Ectodermal cell (in vitro differentiated cells): ENCODE data around the gene MPP1. TPM values are rescaled to one million over a fixed set of nuclear protein-coding genes. Genes with fewer than 3 reads are reported as not detected.

Experiments
- H3K27ac ChIP-seq: 2 replicates; pipeline ENCODE4 v1.7.0; 2013; ENCODE audit warnings: mild to moderate bottlenecking, low read depth, low read length; ENCODE audit not compliant: insufficient read depth, poor library complexity, severe bottlenecking
- H3K27me3 ChIP-seq: 2 replicates; pipeline ENCODE4 v1.7.0; 2013; ENCODE audit warnings: mild to moderate bottlenecking, low read length; ENCODE audit not compliant: insufficient read depth, control insufficient read depth, poor library complexity, severe bottlenecking
- H3K36me3 ChIP-seq: one replicate; pipeline ENCODE4 v1.7.0; 2013; ENCODE audit warnings: low read length; ENCODE audit not compliant: control insufficient read depth, insufficient read depth
- H3K4me1 ChIP-seq: one replicate; pipeline ENCODE4 v1.7.0; 2013; ENCODE audit warnings: low read length; ENCODE audit not compliant: control insufficient read depth, insufficient read depth
- H3K4me3 ChIP-seq: 2 replicates; pipeline ENCODE4 v1.7.0; 2013; ENCODE audit warnings: low read depth, low read length, control low read depth; ENCODE audit not compliant: insufficient read depth
- H3K9me3 ChIP-seq: 2 replicates; pipeline ENCODE4 v1.7.0; 2013; ENCODE audit warnings: mild to moderate bottlenecking, low read length, moderate library complexity; ENCODE audit not compliant: control insufficient read depth
- WGBS, 2 experiments: methylation state at CpG; one replicate each; pipeline ENCODE4 v1.1.7; 2013; ENCODE audit warnings: missing lambda C conversion rate in 2 of 2; 5-methylcytosine and 5-hydroxymethylcytosine counted together
- polyA plus RNA-seq, 4 experiments: library from polyadenylated mRNA; stranded (reverse); fragments of 50-300 nt; gene quantifications; one replicate each; pipeline ENCODE4 v1.2.3, GENCODE V29; 2013

The MPP1 gene
- 0.83 TPM for polyA plus RNA-seq (2013, experiment 1 of 4)
- 0.94 TPM for polyA plus RNA-seq (2013, experiment 2 of 4)
- polyA plus RNA-seq (2013, experiment 3 of 4): 1.3 TPM
- polyA plus RNA-seq (2013, experiment 4 of 4): 2.4 TPM

- no peaks in the 10 kb centered on the region for H3K9me3 ChIP-seq
- H3K27me3 ChIP-seq: peaks cover 75% of the 10 kb centered on the region
- H3K4me3 ChIP-seq: peak within 1 kb of the TSS; percentile 25
- H3K27ac ChIP-seq: no peak within 1 kb of the TSS
- no peaks in the 10 kb centered on the region for H3K4me1 ChIP-seq
- 2 to 3% methylated on average over 65 of the region's 65 CpGs for WGBS, 2 experiments
- no peaks in the 10 kb centered on the region for H3K36me3 ChIP-seq
Observed at GRCh38 chrX:154804957-154805695, at the start of gene MPP1. TSS of gene MPP1 (minus strand) at chrX:154805485. CDS start at chrX:154805373, 112 bp downstream.

- Histone ChIP-seq H3K27me3 (no peaks in the 10 kb centered on the region), H3K4me3 (no peak overlapping the region), H3K4me1 (no peaks in the 10 kb centered on the region), H3K36me3 (no peaks in the 10 kb centered on the region), H3K9me3 (no peaks in the 10 kb centered on the region), H3K27ac (no peak overlapping the region)
- WGBS, 2 experiments: 100% methylated on average over 1 of the region's 1 CpG; no CpG with 5 or more reads in 1 of the 2 experiments
Observed at GRCh38 chrX:154850957-154851611, 45.8 kb upstream of the MPP1 start.

GRCh38 chrX:154840856-154841255, 35.6 kb upstream of the MPP1 start:
- H3K27ac ChIP-seq: no peak overlapping the region
- H3K27me3 ChIP-seq: no peaks in the 10 kb centered on the region
- no CpG with 5 or more reads among the region's 2 CpGs for WGBS, 2 experiments
- no peaks in the 10 kb centered on the region for H3K4me1 ChIP-seq
- no peak overlapping the region for H3K4me3 ChIP-seq
- H3K36me3 ChIP-seq: no peaks in the 10 kb centered on the region
- H3K9me3 ChIP-seq: no peaks in the 10 kb centered on the region

GRCh38 chrX:154836163-154836562, 30.9 kb upstream of the MPP1 start:
- Histone ChIP-seq H3K4me3 (no peak overlapping the region), H3K27ac (no peak overlapping the region), H3K9me3 (no peaks in the 10 kb centered on the region), H3K36me3 (no peaks in the 10 kb centered on the region), H3K27me3 (no peaks in the 10 kb centered on the region), H3K4me1 (no peaks in the 10 kb centered on the region)
- no CpG with 5 or more reads among the region's 1 CpG for WGBS, 2 experiments

- no peak within 1 kb of the TSS for H3K4me3 ChIP-seq
- 83 to 100% methylated on average over 1 of the region's 3 CpGs for WGBS, 2 experiments
- H3K9me3 ChIP-seq: no peaks in the 10 kb centered on the region
- H3K36me3 ChIP-seq: no peaks in the 10 kb centered on the region
- no peak within 1 kb of the TSS for H3K27ac ChIP-seq
- H3K4me1 ChIP-seq: no peaks in the 10 kb centered on the region
- no peaks in the 10 kb centered on the region for H3K27me3 ChIP-seq
Observed at GRCh38 chrX:154834562-154834961, 29.3 kb upstream of the MPP1 start, which contains the start of gene SMIM9. TSS of gene SMIM9 (minus strand) at chrX:154834662. CDS start at chrX:154830856, 3,806 bp downstream.

GRCh38 chrX:154833746-154834274, 28.5 kb upstream of the MPP1 start:
- 92 to 96% methylated on average over 3 of the region's 3 CpGs for WGBS, 2 experiments
- no peak overlapping the region for H3K27ac ChIP-seq

GRCh38 chrX:154829926-154830442, 24.7 kb upstream of the MPP1 start:
- Histone ChIP-seq H3K27ac (no peak overlapping the region), H3K4me1 (no peaks in the 10 kb centered on the region), H3K4me3 (no peak overlapping the region), H3K27me3 (no peaks in the 10 kb centered on the region), H3K9me3 (no peaks in the 10 kb centered on the region), H3K36me3 (no peaks in the 10 kb centered on the region)
- 50 to 74% methylated on average over 1 of the region's 1 CpG for WGBS, 2 experiments

More at GRCh38 chrX:154833746-154834274, 28.5 kb upstream of the MPP1 start:
- Histone ChIP-seq H3K4me1 (no peaks in the 10 kb centered on the region), H3K4me3 (no peak overlapping the region), H3K27me3 (no peaks in the 10 kb centered on the region), H3K36me3 (no peaks in the 10 kb centered on the region), H3K9me3 (no peaks in the 10 kb centered on the region)

- Histone ChIP-seq H3K27ac (no peak overlapping the region), H3K36me3 (no peaks in the 10 kb centered on the region), H3K9me3 (no peaks in the 10 kb centered on the region), H3K4me1 (no peaks in the 10 kb centered on the region), H3K27me3 (no peaks in the 10 kb centered on the region), H3K4me3 (no peak overlapping the region)
Observed at GRCh38 chrX:154829134-154829533, 23.8 kb upstream of the MPP1 start.

GRCh38 chrX:154828016-154828408, 22.7 kb upstream of the MPP1 start:
- no peak overlapping the region for H3K4me3 ChIP-seq
- no peaks in the 10 kb centered on the region for H3K36me3 ChIP-seq
- WGBS, 2 experiments: 76 to 100% methylated on average over 1 to 2 of the region's 2 CpGs
- no peaks in the 10 kb centered on the region for H3K9me3 ChIP-seq
- H3K4me1 ChIP-seq: no peaks in the 10 kb centered on the region
- H3K27ac ChIP-seq: no peak overlapping the region
- H3K27me3 ChIP-seq: no peaks in the 10 kb centered on the region
